NCI-H446 (cell line): Measurements from ENCODE around the gene HEPACAM2.

Experiments used
- DNase-seq, 2 experiments: peaks; one replicate each; lab custom pipeline; 2025; lab: John Stamatoyannopoulos, UW

Gene HEPACAM2

GRCh38 chr7:93147363-93147762 lies 78.9 kb downstream of the HEPACAM2 start:
- DNase-seq, result no peak

- no peak for DNase-seq
Observed at GRCh38 chr7:93146472-93147141, 79.7 kb downstream of the HEPACAM2 start.

- DNase-seq, result no peak
Observed at GRCh38 chr7:93146036-93146435, 80.2 kb downstream of the HEPACAM2 start.

- no peak for DNase-seq
Observed at GRCh38 chr7:93145354-93145753, 80.9 kb downstream of the HEPACAM2 start.

- DNase-seq, result no peak
Observed at GRCh38 chr7:93142127-93142526, 84.1 kb downstream of the HEPACAM2 start.

GRCh38 chr7:93140582-93141191 lies 85.6 kb downstream of the HEPACAM2 start:
- no peak for DNase-seq

GRCh38 chr7:93138576-93138975 lies 87.7 kb downstream of the HEPACAM2 start:
- no peak for DNase-seq
